Vagina (tissue), 2 donors: ENCODE data around the gene CNIH3. TPM values are rescaled to one million over a fixed set of nuclear protein-coding genes. Genes with fewer than 3 reads are reported as not detected.

Source experiments
- DNase-seq, 2 donors: peaks; one replicate each; pipeline ENCODE4 v3.0.0-alpha.2; 2017; ENCODE audit errors: extremely low spot score in 2 of 2
- H3K27ac ChIP-seq: fragments of 200-600 bp; sonication (generic); one replicate; pipeline ENCODE4 v1.5.1; 2019
- H3K27me3 ChIP-seq: fragments of 200-600 bp; sonication (generic); one replicate; pipeline ENCODE4 v1.5.1; 2019
- H3K36me3 ChIP-seq, 2 donors: fragments of 200-600 bp; sonication (generic); one replicate each; pipeline ENCODE4 v1.5.1; 2017 to 2019
- H3K4me1 ChIP-seq: fragments of 200-600 bp; sonication (generic); one replicate; pipeline ENCODE4 v1.5.1; 2019
- H3K4me3 ChIP-seq, 2 donors: fragments of 200-600 bp; sonication (generic); 1 replicate in 1 of 2; 2 replicates in 1 of 2; pipeline ENCODE4 v1.5.1; 2016 to 2019
- H3K9me3 ChIP-seq: fragments of 200-600 bp; sonication (generic); one replicate; pipeline ENCODE4 v1.5.1; 2019
- POLR2A ChIP-seq, 2 donors: fragments of 450-650 bp; IDR thresholded peaks; one replicate each; pipeline ENCODE4 v1.6.1; 2017; ENCODE audit warnings: antibody characterized with exemption in 2 of 2, mild to moderate bottlenecking in 2 of 2, moderate library complexity in 2 of 2
- POLR2AphosphoS5 ChIP-seq, 2 donors: sonication (generic); formaldehyde crosslinking; IDR thresholded peaks; one replicate each; pipeline ENCODE4 v1.9.0; 2017; ENCODE audit warnings: antibody characterized with exemption in 2 of 2, mild to moderate bottlenecking in 2 of 2, low read depth in 1 of 2; ENCODE audit not compliant: insufficient read depth in 1 of 2
- intact Hi-C: fragments of 100-400 bp; cut with DNase I; formaldehyde crosslinking; loops from one replicate; pipeline ENCODE4 v1.15.1; 2023
- total RNA-seq: library from RNA; depleted of rRNA; stranded (reverse); fragments of >200 nt; gene quantifications from one replicate; pipeline ENCODE4 v1.2.3, GENCODE V29; 2016
- TF ChIP-seq, protein P1 (sequence below), 3 experiments: fragments of 450-650 bp in 2 of 3; fragments of 200-600 bp in 1 of 3; sonication (generic) in 1 of 3; IDR thresholded peaks; one replicate each; pipeline ENCODE4 v1.5.1; 2017 to 2019; ENCODE audit warnings: antibody characterized with exemption in 3 of 3, mild to moderate bottlenecking in 2 of 3, moderate library complexity in 2 of 3

CNIH3 gene
- total RNA-seq, 1 donor from 2014 or later, result not detected

DNA sequence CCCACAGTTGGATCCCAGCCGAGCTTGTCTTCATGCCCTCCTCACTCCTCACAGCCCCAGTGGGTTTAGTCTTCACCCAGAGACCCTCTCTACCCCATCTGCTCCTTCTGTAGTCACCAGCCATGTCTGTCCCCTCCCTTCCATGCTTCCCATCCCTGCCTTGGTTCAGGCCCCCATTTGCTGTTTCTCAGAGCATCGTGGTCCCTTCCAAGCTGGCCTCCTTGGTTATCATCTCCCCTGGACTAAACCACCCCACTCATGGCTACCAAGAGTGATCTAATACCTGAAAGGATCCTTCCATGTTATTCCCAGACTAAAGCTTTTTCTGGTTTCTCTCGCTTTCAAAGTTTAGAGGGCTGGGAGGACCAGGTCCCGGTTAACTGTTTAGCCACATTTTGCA lies 8.3 kb downstream of the CNIH3 start:
- Histone ChIP-seq H3K36me3 (no peaks in the 10 kb centered on the region), H3K27ac (no peak overlapping the region), H3K27me3 (no peaks in the 10 kb centered on the region), H3K9me3 (no peaks in the 10 kb centered on the region), H3K4me3 (no peak overlapping the region), H3K4me1 (no peaks in the 10 kb centered on the region)
- no peak for DNase-seq
- intact Hi-C loops, result no loop called here
- TF ChIP-seq POLR2AphosphoS5 (IDR thresholded peaks at IDR 0.05; ENCODE audit: insufficient read depth in 1 of 2, low read depth in 1 of 2) (no peak), POLR2A (IDR thresholded peaks at IDR 0.05) (no peak)
- TF ChIP-seq, protein P1, sequence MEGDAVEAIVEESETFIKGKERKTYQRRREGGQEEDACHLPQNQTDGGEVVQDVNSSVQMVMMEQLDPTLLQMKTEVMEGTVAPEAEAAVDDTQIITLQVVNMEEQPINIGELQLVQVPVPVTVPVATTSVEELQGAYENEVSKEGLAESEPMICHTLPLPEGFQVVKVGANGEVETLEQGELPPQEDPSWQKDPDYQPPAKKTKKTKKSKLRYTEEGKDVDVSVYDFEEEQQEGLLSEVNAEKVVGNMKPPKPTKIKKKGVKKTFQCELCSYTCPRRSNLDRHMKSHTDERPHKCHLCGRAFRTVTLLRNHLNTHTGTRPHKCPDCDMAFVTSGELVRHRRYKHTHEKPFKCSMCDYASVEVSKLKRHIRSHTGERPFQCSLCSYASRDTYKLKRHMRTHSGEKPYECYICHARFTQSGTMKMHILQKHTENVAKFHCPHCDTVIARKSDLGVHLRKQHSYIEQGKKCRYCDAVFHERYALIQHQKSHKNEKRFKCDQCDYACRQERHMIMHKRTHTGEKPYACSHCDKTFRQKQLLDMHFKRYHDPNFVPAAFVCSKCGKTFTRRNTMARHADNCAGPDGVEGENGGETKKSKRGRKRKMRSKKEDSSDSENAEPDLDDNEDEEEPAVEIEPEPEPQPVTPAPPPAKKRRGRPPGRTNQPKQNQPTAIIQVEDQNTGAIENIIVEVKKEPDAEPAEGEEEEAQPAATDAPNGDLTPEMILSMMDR (IDR thresholded peaks at IDR 0.05), result no peak

- H3K27me3 ChIP-seq, result no peaks in the 10 kb centered on the region
- H3K27ac ChIP-seq, result no peak overlapping the region
- no peaks in the 10 kb centered on the region for H3K36me3 ChIP-seq
- no peaks in the 10 kb centered on the region for H3K9me3 ChIP-seq
- TF ChIP-seq POLR2AphosphoS5 (IDR thresholded peaks at IDR 0.05; ENCODE audit: insufficient read depth in 1 of 2, low read depth in 1 of 2), result no peak
- TF ChIP-seq, protein P1 (IDR thresholded peaks at IDR 0.05), result no peak
- no peak for TF ChIP-seq POLR2A (IDR thresholded peaks at IDR 0.05)
- no peak overlapping the region for H3K4me3 ChIP-seq
- H3K4me1 ChIP-seq, result no peaks in the 10 kb centered on the region
- intact Hi-C loops, result no loop called here
- DNase-seq, result no peak
These were observed 9.9 kb downstream of the CNIH3 start for GRCh38 chr1:224626042-224626441.

GRCh38 chr1:224629965-224630364 lies 13.8 kb downstream of the CNIH3 start:
- Histone ChIP-seq H3K9me3 (no peaks in the 10 kb centered on the region), H3K4me3 (no peak overlapping the region), H3K27ac (no peak overlapping the region), H3K36me3 (no peaks in the 10 kb centered on the region), H3K4me1 (no peaks in the 10 kb centered on the region), H3K27me3 (no peaks in the 10 kb centered on the region)
- intact Hi-C loops, result no loop called here
- no peak for DNase-seq
- no peak for TF ChIP-seq POLR2AphosphoS5 (IDR thresholded peaks at IDR 0.05; ENCODE audit: insufficient read depth in 1 of 2, low read depth in 1 of 2)
- TF ChIP-seq, protein P1 (IDR thresholded peaks at IDR 0.05), result no peak
- no peak for TF ChIP-seq POLR2A (IDR thresholded peaks at IDR 0.05)

- Histone ChIP-seq H3K4me3 (no peak overlapping the region), H3K27me3 (no peaks in the 10 kb centered on the region), H3K36me3 (no peaks in the 10 kb centered on the region), H3K9me3 (no peaks in the 10 kb centered on the region), H3K4me1 (no peaks in the 10 kb centered on the region), H3K27ac (peak overlapping the region; percentile 57)
- intact Hi-C loops, result no loop called here
- DNase-seq, result no peak
- no peak for TF ChIP-seq POLR2AphosphoS5 (IDR thresholded peaks at IDR 0.05; ENCODE audit: insufficient read depth in 1 of 2, low read depth in 1 of 2)
- TF ChIP-seq, protein P1 (IDR thresholded peaks at IDR 0.05), result no peak
These were observed 15.5 kb downstream of the CNIH3 start for GRCh38 chr1:224631462-224632115.

GRCh38 chr1:224632381-224632871 lies 16.3 kb downstream of the CNIH3 start:
- TF ChIP-seq POLR2A (IDR thresholded peaks at IDR 0.05) (no peak), POLR2AphosphoS5 (IDR thresholded peaks at IDR 0.05; ENCODE audit: insufficient read depth in 1 of 2, low read depth in 1 of 2) (no peak)
- TF ChIP-seq, protein P1 (IDR thresholded peaks at IDR 0.05), result no peak
- H3K4me1 ChIP-seq, result no peaks in the 10 kb centered on the region
- H3K9me3 ChIP-seq, result no peaks in the 10 kb centered on the region
- intact Hi-C loops, result no loop called here
- DNase-seq, result no peak
- H3K36me3 ChIP-seq, result no peaks in the 10 kb centered on the region
- H3K27me3 ChIP-seq, result no peaks in the 10 kb centered on the region
- H3K27ac ChIP-seq, result peak overlapping the region; percentile 57
- no peak overlapping the region for H3K4me3 ChIP-seq
